SKM-1 treated with dmso at 0.1 percent for 144 hours (cell line): ENCODE results near the gene MACROD2.

Experiments used
- DNase-seq: peaks from one replicate; lab custom pipeline; 2025; ENCODE audit not compliant: unreplicated experiment; lab: John Stamatoyannopoulos, UW

Gene MACROD2

GRCh38 chr20:15902493-15902892, 1907.2 kb downstream of the MACROD2 start:
- no peak for DNase-seq

GRCh38 chr20:15905661-15906060, 1910.3 kb downstream of the MACROD2 start:
- no peak for DNase-seq

- no peak for DNase-seq
Observed at GRCh38 chr20:15909995-15910394, 1914.7 kb downstream of the MACROD2 start.

- no peak for DNase-seq
Observed at GRCh38 chr20:15911581-15911980, 1916.3 kb downstream of the MACROD2 start.

GRCh38 chr20:15913391-15914025, 1918.2 kb downstream of the MACROD2 start:
- DNase-seq = no peak

GRCh38 chr20:15916623-15917022, 1921.3 kb downstream of the MACROD2 start:
- no peak for DNase-seq

GRCh38 chr20:15917283-15917682, 1922.0 kb downstream of the MACROD2 start:
- DNase-seq = no peak

GRCh38 chr20:15918631-15919030, 1923.3 kb downstream of the MACROD2 start:
- DNase-seq = no peak

GRCh38 chr20:15919118-15919517, 1923.8 kb downstream of the MACROD2 start:
- DNase-seq = no peak

GRCh38 chr20:15921930-15922329, 1926.6 kb downstream of the MACROD2 start:
- DNase-seq = no peak

- no peak for DNase-seq
Observed at GRCh38 chr20:15922556-15922955, 1927.2 kb downstream of the MACROD2 start.

GRCh38 chr20:15923030-15923776, 1927.9 kb downstream of the MACROD2 start:
- DNase-seq = no peak

- no peak for DNase-seq
Observed at GRCh38 chr20:15924556-15924955, 1929.2 kb downstream of the MACROD2 start.

- DNase-seq = no peak
Observed at GRCh38 chr20:15925376-15925775, 1930.1 kb downstream of the MACROD2 start.

GRCh38 chr20:15927893-15928650, 1932.8 kb downstream of the MACROD2 start:
- DNase-seq = no peak

GRCh38 chr20:15928946-15929345, 1933.6 kb downstream of the MACROD2 start:
- DNase-seq = no peak

GRCh38 chr20:15930311-15931305, 1935.3 kb downstream of the MACROD2 start:
- no peak for DNase-seq

GRCh38 chr20:15931897-15932296, 1936.6 kb downstream of the MACROD2 start:
- no peak for DNase-seq

- DNase-seq = no peak
Observed at GRCh38 chr20:15937179-15937578, 1941.9 kb downstream of the MACROD2 start.

- no peak for DNase-seq
Observed at GRCh38 chr20:15938847-15939246, 1943.5 kb downstream of the MACROD2 start.

- DNase-seq = no peak
Observed at GRCh38 chr20:15940127-15940526, 1944.8 kb downstream of the MACROD2 start.
